Measurements from ENCODE around the gene LYPD3.
"Not testable (repeated sequence)": the region's sequence is repeated elsewhere in the genome, so short reads cannot be mapped to it uniquely, and the experiment has no call there.

Gene LYPD3

GRCh38 chr19:43454031-43454430 is 11.4 kb downstream of the LYPD3 start:
- DNase-seq (ENCODE audit: low read depth): no peak
- TF ChIP-seq CTCF (conservative IDR thresholded peaks at IDR 0.05; ENCODE audit: low read length): no peak
- no peak overlapping the region for H3K4me3 ChIP-seq (ENCODE audit: low read length)

DNA sequence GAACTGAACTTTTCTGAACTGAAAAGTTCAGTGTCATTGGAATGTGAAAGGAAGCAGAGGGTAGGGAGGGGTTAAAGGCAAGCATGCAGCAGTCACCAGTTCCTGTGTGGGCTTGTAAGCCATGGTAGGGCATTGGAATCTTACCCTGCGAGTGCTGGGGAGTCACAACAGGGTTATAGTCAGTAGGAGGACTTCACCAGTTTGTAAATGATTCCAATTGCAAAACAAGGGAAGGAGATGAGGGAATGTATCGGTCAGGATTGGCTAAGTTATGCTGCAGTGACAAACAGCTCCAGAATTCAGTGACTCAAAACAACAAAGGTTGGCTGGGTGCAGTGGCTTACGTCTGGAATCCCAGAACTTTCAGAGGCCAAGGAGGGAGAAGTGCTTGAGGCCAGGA is 12.8 kb downstream of the LYPD3 start:
- no peak for TF ChIP-seq CTCF (conservative IDR thresholded peaks at IDR 0.05; ENCODE audit: low read length)

DNA sequence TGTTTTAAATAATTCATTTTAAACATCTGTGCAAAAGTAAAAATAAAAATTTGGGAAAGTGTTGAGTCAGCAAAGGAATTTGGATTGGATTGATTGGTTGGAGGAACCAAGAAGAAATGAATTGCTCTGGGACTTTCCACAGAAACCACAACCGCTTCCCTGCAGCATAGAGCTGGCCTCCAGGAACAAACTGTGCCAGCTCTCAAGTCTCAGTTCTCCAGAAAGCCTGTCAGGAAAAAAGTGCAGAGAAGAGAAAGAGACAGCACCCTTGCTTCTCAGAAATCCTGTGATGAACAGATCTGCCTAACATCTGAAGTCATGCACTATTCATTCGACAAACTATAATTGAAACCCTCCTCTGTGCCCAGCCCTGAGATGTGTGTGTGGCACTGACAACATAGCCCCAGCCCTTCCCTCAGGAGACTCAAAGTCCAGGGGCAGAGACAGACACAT is 14.8 kb downstream of the LYPD3 start:
- peak; percentile 88 for DNase-seq (ENCODE audit: low read depth)
- no peak for TF ChIP-seq CTCF (conservative IDR thresholded peaks at IDR 0.05; ENCODE audit: low read length)
- no peak overlapping the region for H3K4me3 ChIP-seq (ENCODE audit: low read length)

More for the DNA sequence above, 12.8 kb downstream of the LYPD3 start:
- no peak overlapping the region for H3K4me3 ChIP-seq (ENCODE audit: low read length)
- DNase-seq (ENCODE audit: low read depth): no peak

DNA sequence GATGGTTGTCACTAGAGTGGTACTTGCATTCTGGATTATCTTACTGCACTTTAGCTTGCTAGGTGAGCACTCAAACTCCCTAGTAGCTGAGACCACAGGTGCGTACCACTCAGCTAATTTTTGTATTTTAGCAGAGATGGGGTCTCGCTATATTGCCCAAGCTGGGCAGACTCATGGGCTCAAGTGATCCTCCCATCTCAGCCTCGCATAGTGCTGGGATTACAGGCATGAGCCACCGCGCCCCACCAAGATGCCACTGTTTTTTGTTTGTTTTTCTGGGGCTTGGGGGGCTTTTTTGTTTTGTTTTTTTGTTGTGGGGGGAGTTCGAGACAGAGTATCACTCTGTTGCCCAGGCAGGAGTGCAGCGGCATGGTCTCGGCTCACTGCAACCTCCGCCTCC is 17.8 kb downstream of the LYPD3 start:
- no peak for DNase-seq (ENCODE audit: low read depth)
- TF ChIP-seq CTCF (conservative IDR thresholded peaks at IDR 0.05; ENCODE audit: low read length): no peak
- H3K4me3 ChIP-seq (ENCODE audit: low read length): no peak overlapping the region

- H3K4me3 ChIP-seq (ENCODE audit: low read length): no peak overlapping the region
- peak; percentile 97 for TF ChIP-seq CTCF (conservative IDR thresholded peaks at IDR 0.05; ENCODE audit: low read length)
- peak; percentile 68 for DNase-seq (ENCODE audit: low read depth)
Observed at GRCh38 chr19:43446746-43447489, 18.5 kb downstream of the LYPD3 start.

GRCh38 chr19:43445426-43445825 is 20.0 kb downstream of the LYPD3 start:
- no peak for DNase-seq (ENCODE audit: low read depth)
- TF ChIP-seq CTCF (conservative IDR thresholded peaks at IDR 0.05; ENCODE audit: low read length): no peak
- no peak overlapping the region for H3K4me3 ChIP-seq (ENCODE audit: low read length)

DNA sequence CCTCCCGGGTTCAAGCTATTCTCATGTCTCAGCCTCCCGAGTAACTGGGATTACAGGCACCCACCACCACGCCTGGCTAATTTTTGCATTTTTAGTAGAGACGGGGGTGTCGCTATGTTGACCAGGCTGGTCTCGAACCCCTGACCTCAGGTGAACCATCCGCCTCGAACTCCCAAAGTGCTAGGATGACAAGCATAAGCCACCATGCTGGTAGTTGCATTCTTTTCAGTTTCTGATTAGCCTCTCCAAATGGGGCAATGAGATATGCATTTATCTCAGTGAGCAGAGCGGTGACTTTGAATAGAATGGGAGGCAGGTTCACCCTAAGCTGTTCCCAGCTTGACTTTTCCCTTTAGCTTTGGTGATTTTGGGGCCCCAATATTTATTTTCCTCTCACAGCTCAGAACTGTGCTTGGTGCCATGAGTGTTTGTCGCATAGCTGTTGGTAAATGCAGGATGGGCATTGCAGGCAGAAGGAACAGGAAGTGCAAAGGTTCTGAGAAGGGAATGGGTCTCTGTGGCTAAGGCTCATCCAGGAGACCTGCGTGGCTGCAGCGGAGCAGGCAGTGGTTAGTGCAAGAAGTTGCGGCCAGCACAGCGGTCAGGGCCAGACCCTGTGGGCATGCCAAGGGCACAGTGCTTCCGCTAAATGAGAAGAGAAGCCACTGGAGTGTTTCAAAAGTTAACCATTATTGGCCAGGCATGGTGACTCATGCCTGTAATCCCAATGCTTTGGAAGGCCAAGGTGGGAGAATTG is 20.7 kb downstream of the LYPD3 start:
- TF ChIP-seq CTCF (conservative IDR thresholded peaks at IDR 0.05; ENCODE audit: low read length): no peak
- DNase-seq (ENCODE audit: low read depth): no peak
- no peak overlapping the region for H3K4me3 ChIP-seq (ENCODE audit: low read length)

DNA sequence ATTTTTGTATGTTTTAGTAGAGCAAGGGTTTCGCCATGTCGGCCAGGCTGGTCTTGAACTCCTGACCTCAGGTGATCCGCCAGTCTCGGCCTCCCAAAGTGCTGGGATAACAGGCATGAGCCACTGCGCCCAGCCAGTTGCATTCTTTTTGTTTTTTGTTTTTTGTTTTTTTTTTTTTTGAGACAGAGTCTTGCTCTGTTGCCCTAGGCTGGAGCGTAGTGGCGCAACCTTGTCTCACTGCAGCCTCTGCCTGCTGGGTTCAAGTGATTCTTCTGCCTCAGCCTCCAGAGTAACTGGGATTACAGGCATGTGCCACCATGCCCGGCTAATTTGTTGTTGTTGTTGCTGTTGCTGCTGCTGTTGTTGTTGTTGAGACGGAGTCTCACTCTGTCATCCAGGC is 21.3 kb downstream of the LYPD3 start:
- not testable (repeated sequence) for H3K4me3 ChIP-seq (ENCODE audit: low read length); DNase-seq (ENCODE audit: low read depth)
